ENCODE measurements around the gene C20orf144.

The C20orf144 gene

GRCh38 chr20:33672426-33673113 is 10.4 kb downstream of the C20orf144 start:
- H3K27ac ChIP-seq (ENCODE audit: insufficient read depth in 1 of 2, low read depth in 1 of 2, low read length in 2 of 2, poor library complexity in 1 of 2, severe bottlenecking in 2 of 2), result peak overlapping the region in 1 of 2 experiments; percentile 67
- H3K9me3 ChIP-seq (ENCODE audit: control extremely low read depth in 1 of 5, control insufficient read depth in 4 of 5, insufficient read depth in 2 of 5, low read depth in 1 of 5, low read length in 4 of 5), result no peaks in the 10 kb centered on the region
- POLR2A ChIA-PET, result no interaction called here
- no peaks in the 10 kb centered on the region for H3K27me3 ChIP-seq (replicated peaks in 2 of 5; ENCODE audit: control insufficient read depth in 4 of 5, insufficient read depth in 5 of 5, low read length in 4 of 5)
- H3K4me3 ChIP-seq (ENCODE audit: control insufficient read depth in 1 of 7, extremely low read depth in 1 of 7, insufficient read depth in 4 of 7, low read depth in 2 of 7, low read length in 6 of 7), result no peak overlapping the region
- H3K36me3 ChIP-seq (ENCODE audit: control insufficient read depth in 4 of 4, insufficient read depth in 4 of 4, low read length in 3 of 4), result peaks cover 0 to 36% (median 6%) of the 10 kb centered on the region in 4 experiments
- 77% methylated on average over 11 of the region's 17 CpGs for WGBS (ENCODE audit: insufficient coverage)
- CTCF ChIA-PET, result interaction anchor here (0.8 kb wide), 1 partner anchor 9 kb away, joined by 3 read pairs; no protein-coding TSS in a partner anchor
- DNase-seq, result no peak
- H3K4me1 ChIP-seq (ENCODE audit: control extremely low read depth in 1 of 4, control insufficient read depth in 4 of 4, insufficient read depth in 4 of 4, low read length in 3 of 4), result peaks cover 0 to 37% (median 28%) of the 10 kb centered on the region in 4 experiments

- Histone ChIP-seq H3K36me3 (ENCODE audit: control insufficient read depth in 4 of 4, insufficient read depth in 4 of 4, low read length in 3 of 4) (peaks cover 0 to 41% (median 8%) of the 10 kb centered on the region in 4 experiments), H3K27me3 (replicated peaks in 2 of 5; ENCODE audit: control insufficient read depth in 4 of 5, insufficient read depth in 5 of 5, low read length in 4 of 5) (no peaks in the 10 kb centered on the region), H3K4me1 (ENCODE audit: control extremely low read depth in 1 of 4, control insufficient read depth in 4 of 4, insufficient read depth in 4 of 4, low read length in 3 of 4) (peaks cover 0 to 32% (median 24%) of the 10 kb centered on the region in 4 experiments), H3K9me3 (ENCODE audit: control extremely low read depth in 1 of 5, control insufficient read depth in 4 of 5, insufficient read depth in 2 of 5, low read depth in 1 of 5, low read length in 4 of 5) (no peaks in the 10 kb centered on the region), H3K27ac (ENCODE audit: insufficient read depth in 1 of 2, low read depth in 1 of 2, low read length in 2 of 2, poor library complexity in 1 of 2, severe bottlenecking in 2 of 2) (peak overlapping the region in 1 of 2 experiments; percentile 67), H3K4me3 (ENCODE audit: control insufficient read depth in 1 of 7, extremely low read depth in 1 of 7, insufficient read depth in 4 of 7, low read depth in 2 of 7, low read length in 6 of 7) (peak overlapping the region in 1 of 7 experiments; percentile 66)
- ChIA-PET POLR2A (no interaction called here), CTCF (no interaction called here)
- no peak for DNase-seq
- WGBS (ENCODE audit: insufficient coverage), result 92% methylated on average over 1 of the region's 4 CpGs
Measured at GRCh38 chr20:33673114-33673409, 10.9 kb downstream of the C20orf144 start.

GRCh38 chr20:33673410-33674293 is 11.5 kb downstream of the C20orf144 start:
- no peaks in the 10 kb centered on the region for H3K9me3 ChIP-seq (ENCODE audit: control extremely low read depth in 1 of 5, control insufficient read depth in 4 of 5, insufficient read depth in 2 of 5, low read depth in 1 of 5, low read length in 4 of 5)
- H3K4me1 ChIP-seq (ENCODE audit: control extremely low read depth in 1 of 4, control insufficient read depth in 4 of 4, insufficient read depth in 4 of 4, low read length in 3 of 4), result peaks cover 0 to 27% (median 19%) of the 10 kb centered on the region in 4 experiments
- H3K4me3 ChIP-seq (ENCODE audit: control insufficient read depth in 1 of 7, extremely low read depth in 1 of 7, insufficient read depth in 4 of 7, low read depth in 2 of 7, low read length in 6 of 7), result peak overlapping the region; percentile 23 to 80 (median 66)
- no peak for DNase-seq
- peaks cover 0 to 43% (median 11%) of the 10 kb centered on the region in 4 experiments for H3K36me3 ChIP-seq (ENCODE audit: control insufficient read depth in 4 of 4, insufficient read depth in 4 of 4, low read length in 3 of 4)
- WGBS (ENCODE audit: insufficient coverage), result 23% methylated on average over 25 of the region's 29 CpGs
- ChIA-PET CTCF (no interaction called here), POLR2A (no interaction called here)
- peak overlapping the region in 1 of 2 experiments; percentile 67 for H3K27ac ChIP-seq (ENCODE audit: insufficient read depth in 1 of 2, low read depth in 1 of 2, low read length in 2 of 2, poor library complexity in 1 of 2, severe bottlenecking in 2 of 2)
- H3K27me3 ChIP-seq (replicated peaks in 2 of 5; ENCODE audit: control insufficient read depth in 4 of 5, insufficient read depth in 5 of 5, low read length in 4 of 5), result no peaks in the 10 kb centered on the region

GRCh38 chr20:33674294-33675135 is 12.4 kb downstream of the C20orf144 start, which contains the start of gene NECAB3:
TSS of gene NECAB3 (minus strand) at chr20:33674428. CDS start at chr20:33674352, 76 bp downstream.
- peak within 1 kb of the TSS in 1 of 2 experiments; percentile 67 for H3K27ac ChIP-seq (ENCODE audit: insufficient read depth in 1 of 2, low read depth in 1 of 2, low read length in 2 of 2, poor library complexity in 1 of 2, severe bottlenecking in 2 of 2)

GRCh38 chr20:33675136-33675959 is 13.2 kb downstream of the C20orf144 start:
- Histone ChIP-seq H3K36me3 (ENCODE audit: control insufficient read depth in 4 of 4, insufficient read depth in 4 of 4, low read length in 3 of 4) (peaks cover 0 to 55% (median 22%) of the 10 kb centered on the region in 4 experiments), H3K9me3 (ENCODE audit: control extremely low read depth in 1 of 5, control insufficient read depth in 4 of 5, insufficient read depth in 2 of 5, low read depth in 1 of 5, low read length in 4 of 5) (no peaks in the 10 kb centered on the region), H3K4me3 (ENCODE audit: control insufficient read depth in 1 of 7, extremely low read depth in 1 of 7, insufficient read depth in 4 of 7, low read depth in 2 of 7, low read length in 6 of 7) (peak overlapping the region in 2 of 7 experiments; percentile 68 to 80), H3K27ac (ENCODE audit: insufficient read depth in 1 of 2, low read depth in 1 of 2, low read length in 2 of 2, poor library complexity in 1 of 2, severe bottlenecking in 2 of 2) (no peak overlapping the region), H3K27me3 (replicated peaks in 2 of 5; ENCODE audit: control insufficient read depth in 4 of 5, insufficient read depth in 5 of 5, low read length in 4 of 5) (no peaks in the 10 kb centered on the region), H3K4me1 (ENCODE audit: control extremely low read depth in 1 of 4, control insufficient read depth in 4 of 4, insufficient read depth in 4 of 4, low read length in 3 of 4) (peaks cover 0 to 27% (median 19%) of the 10 kb centered on the region in 4 experiments)
- no peak for DNase-seq
- ChIA-PET POLR2A (no interaction called here), CTCF (interaction anchor here (0.9 to 1.7 kb wide), 4 partner anchors 8 to 29 kb away, joined by 3 to 4 read pairs (median 3); partner anchors contain the start of gene ACTL10)
- WGBS (ENCODE audit: insufficient coverage), result 83% methylated on average over 9 of the region's 16 CpGs

More at GRCh38 chr20:33674294-33675135, 12.4 kb downstream of the C20orf144 start, which contains the start of gene NECAB3:
- H3K4me3 ChIP-seq (ENCODE audit: control insufficient read depth in 1 of 7, extremely low read depth in 1 of 7, insufficient read depth in 4 of 7, low read depth in 2 of 7, low read length in 6 of 7), result peak within 1 kb of the TSS; percentile 23 to 80 (median 66)
- DNase-seq, result peak in 2 of 3 donors; percentile 51 to 59
- 6% methylated on average over 42 of the region's 73 CpGs for WGBS (ENCODE audit: insufficient coverage)
- CTCF ChIA-PET, result interaction anchor here (0.9 to 1.7 kb wide), 2 partner anchors 12 to 30 kb away, joined by 3 read pairs; no protein-coding TSS in a partner anchor
- H3K36me3 ChIP-seq (ENCODE audit: control insufficient read depth in 4 of 4, insufficient read depth in 4 of 4, low read length in 3 of 4), result peaks cover 0 to 47% (median 18%) of the 10 kb centered on the region in 4 experiments
- H3K9me3 ChIP-seq (ENCODE audit: control extremely low read depth in 1 of 5, control insufficient read depth in 4 of 5, insufficient read depth in 2 of 5, low read depth in 1 of 5, low read length in 4 of 5), result no peaks in the 10 kb centered on the region
- POLR2A ChIA-PET, result no interaction called here
- peaks cover 0 to 27% (median 19%) of the 10 kb centered on the region in 4 experiments for H3K4me1 ChIP-seq (ENCODE audit: control extremely low read depth in 1 of 4, control insufficient read depth in 4 of 4, insufficient read depth in 4 of 4, low read length in 3 of 4)
- no peaks in the 10 kb centered on the region for H3K27me3 ChIP-seq (replicated peaks in 2 of 5; ENCODE audit: control insufficient read depth in 4 of 5, insufficient read depth in 5 of 5, low read length in 4 of 5)

GRCh38 chr20:33676121-33676520 is 14.0 kb downstream of the C20orf144 start:
- no peaks in the 10 kb centered on the region for H3K9me3 ChIP-seq (ENCODE audit: control extremely low read depth in 1 of 5, control insufficient read depth in 4 of 5, insufficient read depth in 2 of 5, low read depth in 1 of 5, low read length in 4 of 5)
- WGBS (ENCODE audit: insufficient coverage), result 98% methylated on average over 9 of the region's 11 CpGs
- ChIA-PET CTCF (interaction anchor here (0.9 to 1.7 kb wide), 3 partner anchors 9 to 28 kb away, joined by 3 to 4 read pairs (median 3); partner anchors contain the start of gene ACTL10), POLR2A (no interaction called here)
- peaks cover 0 to 55% (median 22%) of the 10 kb centered on the region in 4 experiments for H3K36me3 ChIP-seq (ENCODE audit: control insufficient read depth in 4 of 4, insufficient read depth in 4 of 4, low read length in 3 of 4)
- H3K27me3 ChIP-seq (replicated peaks in 2 of 5; ENCODE audit: control insufficient read depth in 4 of 5, insufficient read depth in 5 of 5, low read length in 4 of 5), result no peaks in the 10 kb centered on the region
- no peak overlapping the region for H3K4me3 ChIP-seq (ENCODE audit: control insufficient read depth in 1 of 7, extremely low read depth in 1 of 7, insufficient read depth in 4 of 7, low read depth in 2 of 7, low read length in 6 of 7)
- no peak for DNase-seq
- H3K27ac ChIP-seq (ENCODE audit: insufficient read depth in 1 of 2, low read depth in 1 of 2, low read length in 2 of 2, poor library complexity in 1 of 2, severe bottlenecking in 2 of 2), result no peak overlapping the region
- peaks cover 0 to 27% (median 19%) of the 10 kb centered on the region in 4 experiments for H3K4me1 ChIP-seq (ENCODE audit: control extremely low read depth in 1 of 4, control insufficient read depth in 4 of 4, insufficient read depth in 4 of 4, low read length in 3 of 4)

All from common myeloid progenitor, CD34-positive (primary cell).